Right forelimb (tissue), 1 donor: ENCODE results near the gene ASF1B.

Source experiments
- DNase-seq: peaks from one replicate; pipeline ENCODE4 v3.0.0-alpha.2; 2018

The ASF1B gene

DNA sequence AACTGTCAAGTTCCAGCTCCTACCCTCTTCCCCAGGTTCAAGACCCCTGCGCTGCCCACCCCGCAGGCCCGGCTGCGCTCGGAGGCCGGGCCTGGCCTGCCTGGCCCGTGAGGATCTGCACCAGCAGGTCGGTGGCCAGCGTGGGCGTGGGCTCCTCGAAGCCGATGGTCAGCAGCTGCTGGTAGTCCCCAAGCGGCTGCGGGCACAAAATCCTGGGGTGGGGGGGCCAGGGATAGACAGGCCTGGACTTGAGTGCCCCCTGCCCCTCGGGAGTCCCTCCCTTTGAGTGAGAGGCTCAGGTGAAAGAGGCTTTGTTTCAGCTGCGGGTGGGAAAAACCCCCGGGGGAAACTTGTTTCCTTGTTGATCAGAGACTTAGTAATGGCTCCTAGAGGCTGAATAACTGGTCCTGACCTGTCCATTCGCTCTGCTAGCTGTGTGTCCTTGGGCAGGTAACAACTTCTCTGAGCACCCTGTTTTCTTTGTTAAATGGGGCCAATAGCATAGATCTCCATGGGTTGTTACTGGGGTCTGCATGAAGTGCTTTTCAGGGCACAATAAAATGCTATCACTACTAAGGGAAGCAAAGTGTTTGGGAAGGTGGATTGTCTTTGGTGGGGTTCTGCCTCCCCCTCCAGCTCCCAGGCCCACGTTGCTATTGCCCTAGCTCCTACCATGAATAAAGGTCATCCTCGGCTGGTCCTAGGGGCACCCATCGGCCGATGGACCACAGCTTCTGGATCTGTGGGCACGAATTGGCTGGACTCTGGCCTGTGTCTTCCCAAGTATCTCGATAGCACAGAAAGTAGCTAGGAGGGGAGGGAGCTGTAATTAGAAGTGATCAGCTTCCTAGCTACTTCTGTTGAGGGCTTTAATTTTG is 54.4 kb downstream of the ASF1B start:
- no peak for DNase-seq

DNA sequence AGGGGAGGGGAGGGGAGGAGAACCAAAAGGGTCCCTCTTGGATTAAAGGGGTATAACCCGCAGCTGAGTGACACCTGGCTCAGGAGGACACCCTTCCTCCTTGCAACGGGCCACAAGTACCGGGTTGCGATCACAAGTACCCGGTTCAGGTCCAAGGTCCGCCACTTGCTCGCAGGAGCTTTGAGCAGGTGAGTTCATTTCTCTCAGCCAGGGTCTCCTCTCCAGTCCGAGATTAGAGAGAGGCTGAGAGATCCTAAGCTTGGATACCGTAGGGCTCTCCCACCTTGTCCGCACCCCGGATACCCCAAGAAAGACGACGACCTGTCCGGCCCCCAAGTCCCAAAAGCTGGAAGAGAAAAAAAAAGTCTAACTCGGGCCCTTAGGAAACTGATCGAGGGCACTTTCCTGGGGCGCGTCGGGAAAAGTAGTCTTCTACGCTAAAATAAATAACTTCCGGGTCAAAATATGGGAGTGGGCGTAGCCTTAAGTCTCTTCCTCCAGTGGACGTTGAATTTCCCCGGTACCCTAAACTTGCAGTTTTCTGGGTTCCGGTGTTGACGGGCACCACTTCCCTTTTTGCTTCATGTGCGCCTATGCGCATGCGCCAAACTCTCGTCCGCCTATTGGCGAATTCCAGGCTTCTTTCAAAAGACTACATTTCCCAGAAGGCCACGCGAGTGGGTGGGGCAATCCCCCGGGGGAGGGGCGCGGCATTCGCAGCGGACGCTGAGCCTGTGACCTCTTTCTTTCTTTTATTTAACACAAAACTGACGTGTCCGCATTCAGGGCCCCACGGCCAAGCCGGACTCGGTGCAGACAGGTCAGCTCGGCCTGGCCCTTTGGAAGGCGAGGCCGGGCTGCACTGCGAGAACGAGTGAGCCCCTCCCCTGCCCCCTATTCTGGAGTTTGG is 55.2 kb downstream of the ASF1B start:
- peak; percentile 99 for DNase-seq

DNA sequence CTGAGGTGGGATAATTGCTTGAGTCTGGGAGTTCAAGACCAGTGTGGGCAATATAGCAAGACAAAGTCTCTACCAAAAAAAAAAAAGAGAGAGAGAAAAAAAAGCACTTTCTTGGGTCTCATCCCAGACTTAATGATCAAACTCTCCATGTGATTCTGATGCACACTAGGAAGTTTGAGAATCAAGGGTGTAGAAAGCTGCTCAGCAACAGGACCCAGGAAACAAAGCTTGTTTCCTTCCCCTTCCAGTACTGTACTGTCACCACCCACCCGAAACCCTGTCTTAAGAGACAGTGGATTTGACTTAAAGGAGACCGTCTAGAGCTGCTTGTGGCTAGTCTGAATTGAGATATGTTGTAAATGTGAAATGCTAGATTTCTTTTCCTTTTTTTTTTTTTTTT is 58.0 kb downstream of the ASF1B start:
- no peak for DNase-seq

DNA sequence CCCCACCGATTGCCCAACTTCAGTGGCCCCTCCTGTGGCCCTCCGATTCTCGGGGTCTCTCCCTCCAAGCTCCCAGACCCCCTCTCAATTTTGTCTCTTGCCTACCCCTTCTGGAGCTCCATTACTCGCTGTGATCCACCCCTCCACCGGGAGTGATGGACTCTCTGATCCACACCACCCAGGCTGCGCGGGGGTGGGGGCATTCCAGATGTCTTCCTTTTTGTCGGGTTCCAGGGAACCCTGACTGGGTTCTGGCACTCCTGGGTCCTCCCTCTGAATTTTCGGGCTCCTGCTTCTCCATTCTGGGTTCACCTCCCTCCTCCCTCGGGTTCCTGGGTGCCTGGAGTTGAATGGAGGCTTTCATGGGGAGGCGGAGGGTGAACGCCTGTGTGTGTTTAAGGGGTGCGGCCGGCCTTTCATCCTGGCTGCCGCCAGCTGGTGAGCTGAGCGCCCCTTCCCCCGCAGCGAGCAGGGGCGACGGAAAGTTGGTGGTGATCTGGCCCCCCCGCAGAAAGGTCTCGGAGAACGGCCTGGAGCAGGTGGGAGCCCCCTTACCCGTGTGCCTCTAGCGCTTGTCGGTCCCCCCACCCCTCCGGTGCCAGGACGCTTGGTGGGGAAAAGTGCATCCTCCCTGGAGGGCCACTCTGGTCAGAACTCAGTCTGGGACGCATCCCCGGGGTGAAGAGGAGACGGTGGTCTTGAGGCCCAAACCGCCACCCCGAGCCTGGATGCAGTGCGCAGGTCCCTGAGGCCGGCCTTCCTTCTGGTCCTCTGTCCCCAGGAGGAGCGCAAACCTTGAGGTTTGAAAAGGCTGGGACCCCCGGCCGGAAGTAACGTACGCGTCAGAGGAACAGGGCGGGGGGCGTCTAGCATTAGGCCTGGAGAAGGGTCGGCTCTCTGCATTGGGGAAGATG is 62.2 kb downstream of the ASF1B start:
- DNase-seq: no peak

DNA sequence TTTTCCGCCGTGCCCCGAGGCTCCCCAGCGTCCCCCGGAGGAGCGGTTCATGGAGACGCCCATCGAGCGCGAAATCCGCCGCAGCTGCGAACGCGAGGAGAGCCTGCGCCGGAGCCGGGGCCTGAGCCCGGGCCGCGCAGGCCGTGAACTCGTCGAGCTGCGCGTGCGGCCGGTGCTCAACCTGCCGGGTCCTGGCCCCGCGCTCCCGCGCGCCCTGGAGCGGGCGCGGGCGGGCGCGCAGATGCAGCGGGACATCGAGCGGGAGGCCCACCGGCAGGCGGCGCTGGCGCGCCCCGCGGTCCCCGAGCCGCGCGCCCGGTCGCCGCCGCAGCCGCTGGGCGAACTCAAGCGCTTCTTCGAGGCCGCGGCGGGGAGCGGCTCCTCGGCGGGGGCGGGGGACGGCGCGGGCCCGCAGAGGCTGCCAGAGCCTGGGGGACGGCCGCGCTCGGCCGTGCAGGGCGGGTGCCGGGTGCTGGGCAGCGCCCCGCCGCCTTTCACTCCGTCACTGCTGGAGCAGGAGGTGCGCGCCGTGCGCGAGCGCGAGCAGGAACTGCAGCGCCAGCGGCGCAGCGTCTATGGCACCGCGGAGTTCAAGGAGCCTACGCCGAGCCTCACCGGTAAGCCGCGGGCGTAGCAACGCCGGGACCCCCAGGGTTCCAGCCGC is 63.0 kb downstream of the ASF1B start:
- DNase-seq: peak; percentile 86

DNA sequence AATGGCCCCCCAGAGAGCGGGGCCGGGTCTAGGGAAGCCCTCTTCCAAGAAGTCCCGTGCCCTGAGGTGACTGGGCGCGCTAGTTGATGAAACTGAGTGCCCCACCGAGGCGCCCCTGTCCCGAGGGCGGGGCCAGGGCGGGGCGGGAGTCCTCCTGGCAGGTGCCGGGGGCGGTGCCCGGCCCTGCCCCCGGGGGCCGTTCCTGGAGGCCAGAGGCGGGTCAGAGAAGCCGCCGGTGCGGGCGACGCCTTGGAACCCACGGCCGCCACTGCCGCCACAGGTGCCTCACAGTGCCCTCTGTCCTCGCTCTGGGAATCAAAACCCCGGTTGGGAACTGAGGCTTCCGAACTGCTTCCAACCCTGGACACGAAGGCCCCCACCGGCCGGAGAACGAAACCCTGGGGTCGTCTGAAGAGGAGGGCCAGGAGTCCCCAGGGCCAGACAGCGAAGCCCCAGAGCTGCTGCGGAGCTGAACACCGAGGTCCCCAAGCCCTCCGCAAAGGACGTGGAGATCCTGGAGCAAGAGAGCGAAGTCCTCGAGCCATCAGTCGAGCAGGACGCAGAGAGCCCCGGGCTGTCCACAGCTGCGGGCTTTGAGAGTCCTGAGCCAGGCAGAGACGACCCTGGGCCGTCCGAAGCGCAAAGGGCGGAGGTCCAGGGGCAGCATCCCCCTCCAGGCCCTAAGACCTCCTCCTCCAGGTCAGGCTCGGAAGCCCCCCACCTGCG is 63.7 kb downstream of the ASF1B start, which contains the start of gene MISP3:
Gene MISP3, plus strand, starts transcription at position 252 of the 726 bp plus-strand sequence. CDS start 524 bp downstream, outside the sequence.
- DNase-seq: peak; percentile 63

DNA sequence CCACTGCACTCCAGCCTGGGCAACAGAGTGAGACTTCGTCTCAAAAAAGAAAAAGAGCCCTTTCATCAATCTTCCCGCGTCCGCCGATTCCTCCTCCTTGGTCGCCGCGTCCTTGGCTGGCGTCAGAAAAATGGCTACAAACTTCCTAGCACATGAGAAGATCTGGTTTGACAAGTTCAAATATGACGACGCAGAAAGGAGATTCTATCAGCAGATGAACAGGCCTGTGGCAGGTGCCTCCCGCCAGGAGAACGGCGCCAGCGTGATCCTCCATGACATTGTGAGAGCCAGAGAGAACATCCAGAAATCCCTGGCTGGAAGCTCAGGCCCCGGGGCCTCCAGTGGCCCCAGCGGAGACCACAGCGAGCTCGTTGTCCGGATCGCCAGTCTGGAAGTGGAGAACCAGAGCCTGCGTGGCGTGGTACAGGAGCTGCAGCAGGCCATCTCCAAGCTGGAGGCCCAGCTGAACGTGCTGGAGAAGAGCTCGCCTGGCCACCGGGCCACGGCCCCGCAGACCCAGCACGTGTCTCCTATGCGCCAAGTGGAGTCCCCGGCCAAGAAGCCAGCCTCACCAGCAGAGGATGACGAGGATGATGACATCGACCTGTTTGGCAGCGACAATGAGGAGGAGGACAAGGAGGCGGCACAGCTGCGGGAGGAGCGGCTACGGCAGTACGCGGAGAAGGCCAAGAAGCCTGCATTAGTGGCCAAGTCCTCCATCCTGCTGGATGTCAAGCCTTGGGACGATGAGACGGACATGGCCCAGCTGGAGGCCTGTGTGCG is 65.9 kb downstream of the ASF1B start:
- DNase-seq: no peak
